HG02678 (cell line): ENCODE results near the gene COL9A2.
"Not testable (repeated sequence)": the region's sequence is repeated elsewhere in the genome, so short reads cannot be mapped to it uniquely, and the experiment has no call there.

ENCODE experiments used
- ATAC-seq: cut with Tn5 transposase; IDR thresholded peaks from one replicate; pipeline ENCODE4 v1.9.1; 2021; ENCODE audit warnings: mild to moderate bottlenecking, moderate library complexity; ENCODE audit not compliant: unreplicated experiment

COL9A2 gene

GRCh38 chr1:40316595-40317393 lies at the start of gene COL9A2:
TSS of gene COL9A2 (minus strand) at chr1:40317286. CDS start at chr1:40317197, 89 bp downstream.
- ATAC-seq = no peak

DNA sequence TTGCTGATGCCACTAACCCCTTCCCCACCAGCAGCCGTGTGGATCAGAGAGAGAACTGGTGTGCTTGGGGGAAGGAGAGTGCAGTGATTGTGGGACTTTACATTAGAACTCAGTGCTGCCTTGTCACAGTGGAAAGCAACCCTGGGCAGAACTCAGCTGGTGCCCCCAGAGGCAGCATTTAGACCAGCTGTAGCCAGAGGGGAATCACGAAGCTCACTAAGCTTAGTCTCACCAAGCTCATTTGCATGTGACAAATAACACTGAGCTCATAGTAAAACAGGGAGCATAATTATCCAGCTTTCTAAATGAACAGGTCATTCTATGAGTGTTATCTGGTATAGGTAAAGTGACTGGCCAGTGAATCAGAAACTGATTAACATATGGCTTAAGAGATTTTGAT lies 46.6 kb upstream of the COL9A2 start:
- peak; percentile 86 for ATAC-seq

DNA sequence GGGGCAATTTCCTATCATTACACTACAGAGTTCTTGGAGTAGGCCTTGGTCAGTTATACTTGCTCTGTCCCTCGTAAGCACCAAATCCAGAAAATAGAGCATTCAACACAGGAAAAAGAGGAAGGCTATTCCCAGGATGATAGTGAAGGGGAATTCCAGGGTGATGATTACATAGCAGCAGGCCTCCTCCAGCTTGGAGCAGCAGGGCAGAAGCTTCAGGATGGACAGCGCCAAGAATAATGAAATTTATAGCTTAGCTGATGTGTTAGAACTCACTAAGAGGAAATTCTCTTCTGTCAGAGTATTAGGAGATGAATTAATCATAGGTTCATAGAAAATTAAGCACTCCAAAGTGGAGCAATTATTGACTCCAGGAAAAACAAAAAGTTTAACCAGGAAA lies 45.6 kb upstream of the COL9A2 start:
- no peak for ATAC-seq

DNA sequence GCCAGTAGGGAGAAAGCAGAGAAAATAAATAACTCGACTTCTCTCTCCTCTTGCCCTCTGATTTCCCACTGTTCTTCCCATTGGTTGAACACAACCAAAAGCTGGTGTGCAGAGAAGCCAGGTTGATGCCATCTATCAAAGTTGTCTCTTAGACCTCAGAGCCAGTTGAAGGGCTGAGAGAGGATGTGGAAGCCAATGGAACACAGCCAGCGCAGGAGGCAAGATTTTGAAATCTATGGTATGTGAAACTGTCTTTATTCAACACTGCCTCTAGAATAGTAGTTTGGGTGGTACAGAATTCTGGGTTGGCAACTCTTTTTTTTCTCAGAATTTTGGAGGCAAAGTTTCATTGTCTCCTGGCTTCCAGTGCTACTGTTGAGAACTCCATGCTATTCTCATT lies 45.1 kb upstream of the COL9A2 start:
- ATAC-seq = no peak

- no peak for ATAC-seq
These were observed 44.6 kb upstream of the COL9A2 start for GRCh38 chr1:40361637-40362036.

GRCh38 chr1:40361201-40361600 lies 44.1 kb upstream of the COL9A2 start:
- no peak for ATAC-seq

GRCh38 chr1:40360631-40361030 lies 43.5 kb upstream of the COL9A2 start:
- no peak for ATAC-seq

- ATAC-seq = no peak
These were observed 40.5 kb upstream of the COL9A2 start for GRCh38 chr1:40357625-40358024.

GRCh38 chr1:40353082-40353481 lies 36.0 kb upstream of the COL9A2 start:
- ATAC-seq = no peak

DNA sequence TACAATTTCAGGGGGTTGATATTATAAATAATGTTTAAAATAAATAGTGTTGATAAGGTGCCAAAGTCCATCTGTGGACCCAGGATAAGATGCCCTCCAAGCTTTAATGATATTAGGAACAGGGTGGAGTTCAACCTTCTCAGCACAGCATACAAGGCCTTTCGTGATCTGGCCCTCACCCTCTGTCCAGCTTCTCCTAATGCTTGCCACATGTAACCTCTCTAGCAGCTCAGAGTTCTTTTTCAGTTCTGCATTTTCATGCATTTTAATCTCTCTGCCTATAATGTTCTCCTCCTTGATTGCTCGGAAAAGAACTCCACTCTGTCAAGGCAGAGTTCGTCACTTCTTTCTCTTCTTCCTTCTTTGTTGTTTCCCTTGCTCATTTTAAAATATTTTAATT lies 35.0 kb upstream of the COL9A2 start:
- ATAC-seq = no peak

- no peak for ATAC-seq
These were observed 34.0 kb upstream of the COL9A2 start for GRCh38 chr1:40351124-40351523.

DNA sequence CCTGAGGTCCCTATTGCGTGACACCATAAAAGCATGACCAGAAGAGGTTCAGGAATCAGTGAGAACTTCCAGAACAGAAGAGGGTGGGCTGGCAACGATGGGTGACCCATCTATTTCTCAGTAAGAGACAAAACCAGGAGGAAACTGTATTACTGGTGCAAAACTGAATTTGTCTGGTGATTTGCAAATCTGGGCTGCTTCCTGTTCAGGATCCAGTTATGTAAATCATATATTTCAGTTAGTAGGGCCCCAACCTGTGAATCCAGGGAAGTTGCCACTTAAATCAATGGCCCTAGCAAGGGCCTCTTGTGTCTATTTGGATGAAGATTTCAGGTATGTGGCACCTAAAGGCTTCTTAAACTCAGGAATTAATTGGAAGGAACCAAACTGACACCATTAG lies 33.3 kb upstream of the COL9A2 start:
- no peak for ATAC-seq

- ATAC-seq = no peak
These were observed 27.5 kb upstream of the COL9A2 start for GRCh38 chr1:40344597-40344996.

DNA sequence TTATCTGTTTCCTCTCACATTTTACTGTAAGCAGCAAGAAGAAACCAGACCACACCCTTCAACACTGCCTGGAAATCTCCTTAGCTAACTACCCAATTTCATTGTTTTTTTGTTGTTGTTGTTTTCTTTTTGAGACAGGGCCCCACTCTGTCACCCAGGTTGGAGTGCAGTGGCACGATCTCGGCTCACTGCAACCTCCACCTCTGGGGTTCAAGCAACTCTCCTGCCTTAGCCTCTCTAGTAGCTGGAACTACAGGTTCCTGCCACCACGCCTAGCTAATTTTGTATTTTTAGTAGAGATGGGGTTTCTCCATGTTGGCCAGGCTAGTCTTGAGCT lies 25.3 kb upstream of the COL9A2 start:
- not testable (repeated sequence) for ATAC-seq

DNA sequence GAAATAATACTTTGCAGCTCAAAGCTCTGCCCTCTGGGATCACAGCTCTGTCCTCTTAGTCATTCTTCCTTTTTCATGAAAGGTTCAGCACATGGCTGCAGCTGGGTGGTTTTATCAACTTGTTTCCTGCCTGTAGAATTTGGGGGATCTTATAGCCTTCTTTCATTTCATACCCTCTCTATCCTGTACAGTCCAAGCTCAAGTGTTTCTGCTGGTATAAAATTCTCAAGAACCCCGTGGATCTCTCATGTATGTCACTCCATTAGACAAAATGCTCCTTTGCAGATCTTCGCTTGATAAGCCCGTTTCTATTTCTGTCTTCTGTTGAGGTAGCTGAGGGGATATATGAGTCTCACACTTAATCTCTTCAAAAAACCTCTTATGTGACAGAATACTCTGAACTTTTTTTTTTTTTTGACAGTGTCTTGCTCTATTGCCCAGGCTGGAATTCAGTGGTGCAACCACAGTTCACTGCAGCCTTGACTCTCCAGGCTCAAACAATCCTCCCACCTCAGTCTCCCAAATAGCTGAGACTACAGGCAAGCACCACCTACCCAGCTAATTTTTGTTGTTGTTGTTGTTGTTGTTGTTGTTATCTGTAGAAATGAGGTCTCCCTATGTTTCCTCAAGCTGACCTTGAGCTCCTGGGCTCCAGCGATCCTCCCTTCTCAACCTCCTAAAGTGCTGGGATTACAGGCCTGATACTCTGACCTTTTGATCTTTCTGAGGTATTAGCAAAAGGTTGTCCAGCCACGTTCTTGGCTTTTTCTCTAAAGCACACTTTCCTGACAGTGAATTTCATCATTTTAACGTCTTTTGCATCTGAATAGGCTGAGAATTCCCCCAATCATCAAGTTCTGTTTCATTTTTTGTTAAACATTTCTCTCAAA lies 24.6 kb upstream of the COL9A2 start:
- no peak for ATAC-seq

DNA sequence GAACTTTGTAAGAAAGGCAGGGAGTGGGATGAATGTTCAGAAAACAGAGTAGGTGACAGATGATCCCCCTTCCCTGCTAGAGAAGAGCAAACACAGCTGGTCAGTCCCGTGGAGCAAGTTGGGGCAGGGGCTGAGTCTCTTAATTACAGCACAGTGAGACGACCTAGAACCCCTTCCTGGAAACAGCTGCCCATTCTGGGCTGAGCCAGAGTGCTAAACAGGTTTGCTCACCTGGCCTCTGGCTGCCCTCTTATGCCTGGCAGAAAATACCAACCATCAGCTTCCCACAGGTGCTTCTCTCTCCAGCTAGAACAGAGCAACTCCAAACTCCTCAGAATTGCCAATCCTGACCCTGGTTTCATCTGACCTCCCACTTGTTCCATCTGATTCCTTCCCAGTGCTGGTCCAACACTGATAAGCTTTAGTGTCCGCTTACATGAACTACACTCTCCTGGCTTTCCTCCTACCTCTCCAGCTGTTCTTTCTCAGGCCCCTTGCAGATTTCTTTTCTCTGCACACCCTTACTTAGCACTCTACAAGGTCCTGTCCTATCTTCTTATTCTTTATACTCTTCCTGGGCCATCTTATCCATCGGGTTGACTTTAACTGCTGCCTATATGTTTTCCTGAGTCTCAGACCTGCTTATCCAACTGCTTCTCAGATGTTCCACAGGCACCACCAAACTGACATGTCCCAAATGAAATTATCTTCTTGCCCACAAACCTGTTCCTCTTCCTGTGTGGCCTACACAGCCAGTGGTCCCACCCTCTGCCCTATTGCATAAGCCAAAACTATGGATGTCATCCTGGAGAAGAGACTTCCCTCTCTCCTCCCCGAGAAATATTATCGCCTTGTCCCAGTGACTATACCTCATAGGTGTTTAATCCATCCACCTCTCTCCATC lies 22.6 kb upstream of the COL9A2 start:
- no peak for ATAC-seq

DNA sequence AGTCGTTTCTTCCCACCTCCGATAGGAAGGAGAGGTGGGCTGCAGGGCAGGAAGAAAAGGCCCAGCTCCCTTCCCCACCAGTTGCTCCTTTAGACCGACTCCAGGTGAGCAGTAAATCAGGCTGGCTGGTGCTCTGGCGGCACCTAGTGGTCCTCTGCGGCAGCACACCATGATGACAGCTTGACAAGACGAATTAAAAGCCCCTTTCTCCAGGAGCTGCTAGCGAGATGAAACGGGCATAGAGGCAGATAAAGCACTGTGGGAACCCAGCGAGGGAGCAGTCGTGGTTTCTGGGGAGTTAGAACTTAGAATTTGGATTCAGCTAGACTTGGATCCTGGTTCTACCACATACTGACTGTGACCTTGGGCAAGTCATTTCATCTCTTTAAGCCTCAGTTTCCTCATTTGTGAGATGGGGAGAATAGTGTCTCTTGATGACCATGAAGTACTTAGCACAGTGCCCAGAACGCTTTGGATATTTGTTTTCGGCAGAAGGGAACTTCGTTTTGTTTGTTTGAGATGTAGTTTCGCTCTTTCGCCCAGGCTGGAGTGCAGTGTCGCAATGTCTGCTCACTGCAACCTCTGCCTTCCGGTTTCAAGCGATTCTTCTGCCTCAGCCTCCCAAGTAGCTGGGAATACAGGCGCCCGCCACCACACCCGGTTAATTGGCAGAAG lies 21.8 kb upstream of the COL9A2 start:
- no peak for ATAC-seq

GRCh38 chr1:40337443-40337842 lies 20.4 kb upstream of the COL9A2 start:
- ATAC-seq = no peak

DNA sequence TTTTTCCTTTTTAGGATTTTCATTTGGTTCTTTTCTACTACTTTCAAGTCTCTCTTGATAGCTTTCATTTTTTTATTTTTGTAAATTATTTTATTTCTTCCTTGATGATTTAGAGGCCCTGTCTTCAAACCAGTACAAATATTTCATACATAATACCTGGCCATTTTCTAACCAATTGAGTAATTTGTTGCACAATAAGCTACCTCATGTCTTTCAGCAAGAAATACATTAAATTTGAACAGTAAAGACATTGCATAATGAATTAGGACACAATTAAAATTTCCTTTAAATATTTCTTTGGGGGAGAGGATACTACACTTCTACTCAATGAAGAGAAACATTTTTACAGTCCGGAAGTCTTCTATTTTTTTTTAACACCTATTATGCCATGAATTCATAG lies 15.6 kb upstream of the COL9A2 start:
- no peak for ATAC-seq

DNA sequence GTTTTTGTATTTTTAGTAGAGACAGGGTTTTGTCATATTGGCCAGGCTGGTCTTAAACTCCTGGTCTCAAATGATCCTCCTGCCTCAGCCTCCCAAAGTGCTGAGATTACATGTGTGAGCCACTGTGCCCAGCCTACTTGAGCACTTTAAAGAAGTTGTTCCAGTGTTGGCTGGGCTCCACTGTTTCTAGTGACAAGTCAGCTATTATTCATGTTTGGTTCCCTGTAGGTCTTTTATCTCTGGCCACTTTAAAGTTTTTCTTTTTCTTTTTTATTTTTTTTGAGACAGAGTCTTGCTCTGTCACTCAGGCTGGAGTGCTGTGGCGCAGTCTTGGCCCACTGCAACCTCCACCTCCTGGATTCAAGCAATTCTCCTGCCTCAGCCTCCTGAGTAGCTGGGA lies 14.3 kb upstream of the COL9A2 start:
- ATAC-seq = not testable (repeated sequence)
